DLD1 (cell line): Measurements from ENCODE around the gene NCKAP5.
"Not testable (repeated sequence)": the region's sequence is repeated elsewhere in the genome, so short reads cannot be mapped to it uniquely, and the experiment has no call there.

Source experiments
- in situ Hi-C: cut with HindIII; loops from 2 replicates; pipeline ENCODE4 v1.10.0; 2017; ENCODE audit warnings: low sequenced_read_pairs

NCKAP5 gene

DNA sequence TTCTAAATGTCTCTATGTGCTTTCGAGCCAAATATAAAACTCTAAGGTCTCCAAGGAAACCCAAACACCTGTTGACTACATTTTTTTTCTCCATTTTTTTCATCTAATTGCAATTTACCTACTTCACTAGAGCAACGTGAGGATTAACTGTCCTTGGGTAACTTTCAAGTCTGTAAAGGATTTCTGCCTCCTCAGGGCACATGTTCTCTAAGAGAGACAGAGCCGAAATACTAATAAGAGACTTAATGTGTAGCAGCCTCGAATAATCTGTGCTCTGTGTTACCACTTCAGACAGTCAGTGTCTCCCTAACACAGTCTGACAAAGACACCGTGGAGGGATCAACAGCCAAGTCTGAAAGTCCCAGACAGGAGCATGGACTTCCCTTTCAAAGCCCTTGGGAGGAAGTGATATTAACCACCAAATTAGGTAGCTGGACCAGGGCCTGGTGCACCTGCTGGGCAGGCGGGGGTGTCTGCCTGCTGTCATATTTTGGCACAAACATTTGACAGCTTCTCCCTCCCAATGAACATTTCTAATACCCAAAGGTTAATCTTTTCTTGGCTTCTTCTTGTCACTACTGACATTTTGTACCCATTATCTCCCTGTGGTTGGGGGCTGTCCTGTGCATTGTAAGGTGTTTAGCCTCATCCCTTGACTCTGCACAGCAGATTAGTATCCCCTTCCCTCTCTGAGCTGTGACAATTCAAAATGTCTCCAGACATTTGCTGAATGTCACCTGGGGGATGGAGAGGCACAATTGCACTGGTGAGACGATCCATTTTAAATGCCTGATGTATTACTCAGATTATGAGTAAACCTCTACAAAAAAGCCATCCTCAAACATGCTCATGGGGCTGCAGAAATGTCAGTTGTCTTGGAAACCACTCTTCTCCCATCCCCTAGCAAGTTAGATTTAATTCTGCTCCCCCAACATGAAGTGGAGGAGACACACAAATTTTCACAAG, 852.6 kb downstream of the NCKAP5 start:
- in situ Hi-C loops: no loop called here

DNA sequence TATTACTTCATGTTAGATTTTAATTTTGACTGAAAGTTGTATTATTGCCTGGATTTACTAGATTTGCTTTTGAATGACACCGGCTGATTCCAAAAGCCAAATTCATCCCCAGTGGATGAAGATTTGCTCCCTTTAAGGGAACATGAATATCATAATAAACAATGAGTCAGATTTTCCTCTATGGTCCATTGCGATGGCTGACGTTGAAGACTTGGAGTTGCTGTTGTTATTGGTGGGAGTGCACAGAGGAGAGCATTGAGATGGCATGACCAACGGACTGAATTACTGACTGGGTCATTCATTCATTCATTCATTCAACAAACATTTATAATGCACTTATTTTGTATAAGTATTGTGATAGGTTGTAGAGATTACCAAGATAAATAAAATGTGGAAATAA, 864.9 kb downstream of the NCKAP5 start:
- in situ Hi-C loops: no loop called here

DNA sequence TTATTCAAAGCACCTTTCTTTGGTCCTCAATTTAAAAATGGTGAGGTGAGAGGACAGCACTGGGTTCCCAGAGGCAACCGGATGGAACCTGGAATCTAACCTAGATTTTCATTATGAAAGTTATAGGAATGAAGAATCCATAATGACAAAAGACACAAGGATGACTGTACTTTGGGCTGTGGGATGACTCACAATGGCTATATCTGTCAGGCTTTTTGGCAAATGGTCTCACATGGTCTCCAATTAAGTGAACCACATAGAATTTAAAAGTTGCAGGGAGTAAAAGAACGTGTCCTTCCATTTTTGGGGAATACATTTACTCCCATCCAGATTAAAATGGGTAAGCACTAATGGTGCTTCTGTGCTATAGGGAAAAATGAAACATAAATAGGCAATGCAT, 866.5 kb downstream of the NCKAP5 start:
- in situ Hi-C loops: no loop called here

DNA sequence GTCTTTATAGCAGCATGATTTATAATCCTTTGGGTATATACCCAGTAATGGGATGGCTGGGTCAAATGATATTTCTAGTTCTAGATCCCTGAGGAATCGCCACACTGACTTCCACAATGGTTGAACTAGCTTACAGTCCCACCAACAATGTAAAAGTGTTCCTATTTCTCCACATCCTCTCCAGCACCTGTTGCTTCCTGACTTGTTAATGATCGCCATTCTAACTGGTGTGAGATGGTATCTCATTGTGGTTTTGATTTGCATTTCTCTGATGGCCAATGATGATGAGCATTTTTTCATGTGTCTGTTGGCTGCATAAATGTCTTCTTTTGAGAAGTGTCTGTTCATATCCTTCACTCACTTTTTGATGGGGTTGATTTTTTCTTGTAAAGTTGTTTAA, 868.5 kb downstream of the NCKAP5 start:
- in situ Hi-C loops: not testable (repeated sequence)

DNA sequence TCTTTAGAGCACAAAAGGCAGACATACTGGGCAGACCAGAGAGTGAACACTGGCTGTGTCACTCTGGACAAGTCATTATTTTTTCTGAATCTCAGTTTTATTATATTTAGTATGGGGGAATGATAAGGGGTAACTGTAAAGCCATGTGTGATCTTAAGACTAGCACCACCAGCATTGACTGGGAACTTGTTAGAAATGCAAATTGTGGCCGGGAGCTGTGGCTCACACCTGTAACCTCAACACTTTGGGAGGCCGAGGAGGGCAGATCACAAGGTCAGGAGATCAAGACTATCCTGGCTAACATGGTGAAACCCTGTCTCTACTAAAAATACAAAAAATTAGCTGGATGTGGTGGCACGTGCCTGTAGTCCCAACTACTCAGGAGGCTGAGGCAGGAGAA, 869.9 kb downstream of the NCKAP5 start:
- in situ Hi-C loops: not testable (repeated sequence)

DNA sequence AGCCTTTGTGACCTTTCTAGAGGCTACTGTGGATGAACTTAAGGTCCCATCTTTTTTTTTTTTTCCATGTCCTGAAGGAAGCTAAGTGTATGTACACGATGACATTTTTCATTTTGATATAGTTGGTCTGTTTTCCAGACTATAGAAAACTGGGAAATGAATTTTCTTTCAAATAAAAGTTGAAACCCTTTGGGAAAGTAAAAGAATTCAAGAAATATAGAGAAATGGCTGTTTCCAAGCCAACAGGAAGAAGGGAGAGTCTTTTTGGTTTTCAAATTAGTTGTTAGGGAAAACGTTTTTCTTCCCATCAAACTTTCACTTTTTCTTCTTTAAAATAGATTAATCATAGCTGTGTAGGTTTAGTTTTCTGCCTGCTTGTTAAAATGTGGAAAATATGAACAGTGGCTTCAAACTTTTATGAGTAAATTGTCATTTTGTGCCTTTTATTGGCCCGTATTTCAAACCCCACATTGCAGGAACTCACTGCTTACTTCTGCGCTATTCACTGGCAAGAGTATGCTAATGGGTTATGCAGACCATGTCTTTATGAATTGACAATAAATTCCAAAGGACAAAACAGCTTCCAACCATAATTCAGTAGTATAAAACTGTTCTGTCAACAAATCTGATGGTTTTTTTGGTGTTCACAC, 870.6 kb downstream of the NCKAP5 start:
- in situ Hi-C loops: no loop called here

DNA sequence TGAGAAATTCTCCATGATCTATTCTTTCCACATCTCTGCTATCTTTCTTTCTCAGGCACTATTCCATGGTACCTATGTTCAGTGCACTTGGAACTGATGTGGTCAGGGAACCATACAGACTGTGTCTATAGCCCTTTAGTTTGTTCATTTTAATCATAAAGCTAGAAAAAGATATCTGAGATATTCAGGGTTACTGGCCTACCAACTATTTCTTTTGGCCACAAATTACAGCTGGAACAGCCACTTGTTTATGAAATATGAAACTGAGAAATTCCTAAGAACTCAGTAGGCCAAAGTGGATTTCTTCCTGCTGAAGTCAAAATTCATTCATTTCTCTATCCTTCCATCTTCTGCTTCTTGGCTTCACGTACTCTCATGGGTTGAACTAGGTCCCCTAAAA, 875.4 kb downstream of the NCKAP5 start:
- in situ Hi-C loops: no loop called here

DNA sequence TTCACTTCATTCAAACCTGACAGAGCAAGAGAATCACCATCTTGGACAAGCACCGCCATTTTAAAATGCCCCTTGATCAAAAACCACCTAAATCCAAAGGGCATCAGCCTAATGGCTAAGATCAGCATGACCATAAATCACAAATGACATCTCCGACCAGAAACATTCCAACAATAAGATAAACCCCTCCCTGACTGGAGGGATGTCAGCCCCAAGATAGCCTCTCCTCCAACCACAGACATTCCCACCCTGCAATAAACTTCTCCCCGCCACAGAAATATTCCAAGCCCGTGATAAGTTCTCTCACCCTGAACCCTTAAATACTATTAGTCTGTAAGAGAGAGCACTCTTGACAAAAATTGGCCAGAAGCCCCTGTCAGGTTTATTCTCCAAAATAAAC, 876.7 kb downstream of the NCKAP5 start:
- in situ Hi-C loops: no loop called here

DNA sequence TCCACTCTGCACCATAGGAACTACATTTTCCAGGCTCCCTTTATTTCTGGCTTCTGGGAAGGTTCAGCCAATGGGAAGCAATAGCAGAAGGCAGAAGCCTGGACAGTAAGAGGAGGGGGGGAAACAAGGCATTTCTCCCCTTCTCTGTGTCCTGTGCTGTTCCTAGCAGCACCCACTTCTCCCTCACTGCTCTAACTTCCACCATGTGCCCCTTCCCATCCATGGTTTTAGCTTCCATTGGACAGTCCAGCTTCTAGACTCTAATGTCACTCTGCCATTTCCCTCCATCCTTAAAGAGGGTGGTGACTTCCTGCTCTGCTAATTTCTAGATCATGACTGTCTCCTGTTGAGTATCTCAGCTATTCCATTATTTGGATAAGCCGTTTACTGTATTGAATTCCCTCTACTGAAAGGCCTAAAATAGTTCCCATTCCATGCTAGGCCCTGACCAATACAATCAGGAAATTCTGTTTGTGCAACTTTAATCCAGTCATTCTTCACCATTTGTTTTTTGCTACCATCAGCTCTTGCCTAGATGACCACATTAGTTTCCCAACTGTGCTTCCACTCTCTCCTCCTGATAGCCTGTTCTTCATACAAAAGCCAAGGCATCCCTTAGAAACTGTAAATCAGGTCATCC, 877.5 kb downstream of the NCKAP5 start:
- in situ Hi-C loops: no loop called here

DNA sequence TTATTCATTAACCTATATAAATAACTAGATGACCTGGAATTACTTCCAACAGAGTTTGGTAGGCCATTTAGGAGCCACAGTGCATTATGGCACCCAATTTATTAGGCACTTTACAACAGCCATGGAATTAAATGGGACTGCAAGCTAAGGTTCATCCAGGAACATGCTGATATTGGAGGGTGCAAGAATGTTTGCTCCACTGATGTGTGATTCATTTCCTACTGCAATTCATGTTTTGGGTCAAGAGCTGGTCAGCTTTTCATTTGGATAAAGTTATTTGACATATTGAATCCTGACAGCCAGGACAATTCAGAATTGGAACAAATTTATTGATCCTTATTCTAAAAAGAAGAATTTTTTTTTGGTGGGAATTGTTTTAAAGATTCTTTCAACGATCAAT, 886.5 kb downstream of the NCKAP5 start:
- in situ Hi-C loops: no loop called here

DNA sequence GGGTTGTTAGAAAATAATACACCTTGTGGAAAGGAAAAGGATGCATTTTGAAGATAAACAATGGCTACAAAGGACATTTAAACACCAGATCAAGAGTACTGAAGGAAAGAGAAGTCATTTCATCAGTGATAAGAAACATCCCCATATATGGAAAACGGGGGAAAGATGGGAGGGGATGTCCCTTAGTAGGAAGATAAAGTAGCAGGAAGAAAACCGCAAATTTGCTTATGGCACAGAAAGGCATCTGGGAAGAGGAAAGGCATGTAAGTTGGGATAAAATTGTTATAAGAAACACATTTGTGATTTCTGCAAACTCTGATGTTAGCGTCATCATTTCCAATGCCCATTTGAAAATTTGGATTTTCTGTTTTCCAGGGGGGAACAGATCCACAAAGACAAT, 887.7 kb downstream of the NCKAP5 start:
- in situ Hi-C loops: no loop called here

DNA sequence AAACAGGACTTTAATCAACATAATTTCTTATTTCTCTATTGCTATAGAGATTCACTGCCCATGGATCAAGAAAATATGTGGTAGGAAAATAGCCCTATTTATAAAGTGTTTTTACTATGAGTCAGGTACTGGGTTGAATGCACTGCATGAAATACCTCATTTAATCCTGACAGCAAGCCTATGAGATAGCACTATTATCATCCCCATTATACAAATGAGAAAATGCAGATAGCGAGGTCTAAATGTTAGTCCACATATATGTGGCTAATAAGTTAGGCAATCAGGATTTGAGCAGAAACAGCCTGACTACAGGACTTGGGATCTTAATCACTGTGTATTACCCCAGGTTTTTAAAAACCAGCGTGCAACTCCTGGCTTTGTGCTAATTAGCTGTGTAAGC, 889.8 kb downstream of the NCKAP5 start:
- in situ Hi-C loops: no loop called here

DNA sequence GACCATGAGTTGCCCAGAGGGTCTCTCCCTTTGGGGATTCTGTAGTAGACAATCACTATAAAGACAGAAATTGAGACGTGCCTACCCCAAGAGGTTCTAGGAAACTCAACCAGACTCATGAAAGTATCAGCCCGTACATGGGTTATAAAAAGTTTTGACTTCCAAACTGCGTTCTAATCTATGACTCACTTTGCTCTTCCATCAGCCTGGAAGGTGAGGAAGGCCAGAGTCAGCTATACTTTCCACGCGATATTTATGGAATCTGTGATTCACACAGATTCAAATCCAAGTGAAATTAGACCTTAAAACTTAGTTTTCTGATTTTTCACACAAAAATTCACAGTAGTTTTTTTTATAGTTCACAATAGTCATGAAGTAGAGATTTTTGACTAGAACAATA, 890.6 kb downstream of the NCKAP5 start:
- in situ Hi-C loops: no loop called here

DNA sequence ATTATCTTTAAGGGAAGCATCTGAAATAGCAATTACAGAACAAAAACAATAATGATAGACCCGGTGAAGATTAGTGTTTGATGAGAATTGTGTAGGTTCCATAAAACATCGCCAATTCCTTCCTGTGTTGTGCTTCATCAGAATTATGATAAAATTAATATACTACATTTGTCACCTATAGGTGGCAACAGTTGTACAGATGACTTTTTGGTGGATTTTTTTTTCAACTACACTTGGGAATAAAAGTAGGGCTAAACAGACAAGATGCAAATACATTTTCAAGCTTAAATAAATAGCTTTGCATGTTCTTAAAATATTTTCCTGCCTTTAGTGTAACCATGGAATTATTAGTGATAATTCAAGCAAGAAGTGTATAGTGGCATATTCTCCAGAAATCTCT, 891.3 kb downstream of the NCKAP5 start:
- in situ Hi-C loops: no loop called here

DNA sequence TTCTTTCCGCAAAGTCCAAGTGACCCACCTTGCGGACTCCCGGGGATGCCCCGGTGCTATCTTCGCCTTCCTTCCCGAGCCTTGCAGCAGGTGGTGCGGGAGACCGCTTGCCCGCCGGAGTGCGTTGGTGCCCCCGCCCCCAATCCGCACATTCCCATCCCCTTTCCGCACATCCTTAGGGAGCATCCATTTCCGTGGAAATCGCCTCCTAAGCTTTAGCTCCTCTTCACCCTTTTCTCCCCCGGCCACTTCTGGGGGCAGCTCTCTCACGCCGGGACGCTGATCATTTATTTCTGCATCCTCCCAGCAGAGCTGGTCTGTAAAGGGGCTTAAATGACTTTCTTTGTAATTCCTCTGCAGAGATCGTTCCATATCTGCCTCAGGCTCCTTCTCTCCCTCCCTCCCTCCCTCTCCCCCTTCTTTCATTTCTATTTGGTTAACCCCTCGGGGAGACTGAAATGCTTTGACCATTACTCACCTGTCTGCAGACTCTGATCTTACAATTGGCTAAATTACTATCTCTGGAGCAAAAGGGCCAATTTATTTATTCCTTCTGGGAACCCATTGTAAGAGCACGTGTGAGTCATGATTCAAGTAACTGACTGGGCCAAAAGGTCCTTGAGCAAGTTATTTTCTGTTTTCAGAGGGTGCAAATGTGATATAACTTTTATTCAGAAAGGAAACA, 897.0 kb downstream of the NCKAP5 start:
- in situ Hi-C loops: no loop called here

DNA sequence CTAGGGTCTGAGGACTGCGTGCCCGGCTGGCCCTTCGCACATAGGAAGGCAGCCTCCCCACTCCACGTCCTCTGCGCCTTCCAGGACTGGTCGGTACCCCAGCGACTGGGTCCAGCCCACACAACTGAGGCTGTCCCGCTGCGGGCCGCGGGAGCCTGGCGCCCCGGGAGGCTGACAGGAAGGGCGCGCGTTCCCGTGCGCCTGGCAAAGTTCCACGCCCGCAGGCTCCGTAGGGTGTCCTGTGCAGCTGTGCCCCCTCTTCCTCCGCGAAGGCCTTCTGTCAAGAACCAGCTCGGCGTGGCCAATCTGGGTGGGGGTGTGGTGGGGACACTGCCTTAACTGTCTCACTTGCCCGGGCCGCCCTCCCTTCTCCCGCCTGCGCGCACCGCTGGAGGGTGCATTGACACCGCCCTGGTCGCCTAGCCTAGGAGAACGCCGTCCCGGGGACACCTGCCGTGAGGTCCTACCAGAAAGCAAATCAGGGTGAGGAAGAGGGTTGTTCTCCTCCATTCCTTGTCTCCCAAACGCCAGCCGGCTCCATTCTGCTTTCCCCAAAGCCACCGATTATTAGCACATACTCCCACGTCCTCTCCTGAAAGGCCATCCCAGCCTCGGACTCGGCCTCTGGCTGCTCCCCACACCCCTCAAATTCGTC, 897.6 kb downstream of the NCKAP5 start:
- in situ Hi-C loops: no loop called here

DNA sequence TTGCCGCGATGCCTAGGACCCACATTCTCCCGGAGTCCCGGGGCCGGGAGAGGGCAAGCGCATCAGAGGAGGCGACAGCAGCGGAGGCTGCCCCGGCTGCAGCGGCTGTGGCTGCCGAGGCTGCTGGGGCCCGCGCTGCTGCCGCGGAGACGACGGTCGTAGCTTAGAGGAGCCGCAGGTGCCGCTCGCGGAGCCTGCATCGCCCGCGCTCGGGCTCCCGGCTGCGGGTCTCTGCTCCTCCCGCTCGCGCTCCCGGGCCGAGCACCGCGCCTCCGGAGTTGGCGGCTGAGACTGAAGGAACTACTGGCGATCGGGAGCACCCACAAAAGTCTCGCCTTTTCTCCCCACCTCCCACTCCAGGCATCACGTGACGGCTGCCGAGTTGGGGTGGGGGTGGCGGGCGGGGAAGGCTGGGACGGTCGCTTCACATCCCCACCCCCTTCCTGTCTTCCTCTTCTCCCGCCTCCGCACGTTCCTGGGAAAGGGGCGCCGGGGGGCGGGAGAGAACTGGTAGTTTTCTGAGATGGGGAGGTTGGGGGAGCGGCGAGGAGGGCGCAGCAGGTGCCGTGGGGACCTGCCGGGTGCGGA, 898.3 kb downstream of the NCKAP5 start, which contains the start of gene LYPD1:
Gene LYPD1, minus strand, starts transcription at position 298 of the 588 bp plus-strand sequence. Its CDS starts 273 bp downstream, at position 25.
- in situ Hi-C loops: no loop called here

DNA sequence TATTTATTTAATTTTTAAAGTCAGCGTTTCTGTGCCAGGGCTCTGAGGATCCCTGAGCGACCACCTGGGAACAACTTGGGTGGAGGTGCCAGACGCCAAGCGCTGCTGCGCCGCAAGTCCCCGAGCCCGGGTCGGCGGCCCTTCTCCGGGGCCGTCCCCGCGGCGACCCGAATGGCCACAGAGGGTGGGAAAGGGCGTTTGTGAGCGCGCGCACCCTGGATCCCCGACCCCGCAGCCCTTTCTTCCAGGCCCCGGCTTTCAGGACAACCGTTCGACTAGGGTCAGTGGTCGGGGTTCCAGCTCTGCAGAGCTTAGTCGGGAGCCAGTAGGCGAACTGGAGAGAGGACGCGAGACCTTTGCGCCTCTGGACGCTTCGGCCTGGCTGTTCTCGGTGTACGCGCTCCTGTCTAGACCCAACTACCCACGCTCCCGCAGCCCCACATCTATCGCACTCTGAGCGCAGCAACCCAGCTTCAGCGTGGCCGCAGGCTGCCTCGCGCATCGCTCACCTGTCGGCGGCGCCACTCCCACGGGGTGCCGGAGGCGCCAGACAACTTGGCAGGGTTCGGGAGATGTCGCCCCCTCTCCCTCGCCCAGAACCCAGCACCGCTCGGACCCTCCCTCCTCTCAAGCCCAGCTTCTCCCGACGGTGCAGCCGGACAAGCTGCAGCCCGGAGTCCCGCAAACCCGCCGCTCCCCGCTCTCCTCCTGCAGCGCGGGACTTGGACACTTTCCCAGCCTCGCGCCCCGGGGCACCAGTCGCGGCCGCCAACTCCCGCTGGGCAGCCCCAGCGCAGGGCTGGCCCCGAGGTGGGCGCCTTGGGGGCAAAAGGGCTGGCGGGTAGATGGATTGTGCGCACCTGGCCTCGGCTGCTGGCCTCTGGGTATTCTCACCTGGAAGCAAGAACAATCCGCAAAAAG, 899.0 kb downstream of the NCKAP5 start:
- in situ Hi-C loops: no loop called here

DNA sequence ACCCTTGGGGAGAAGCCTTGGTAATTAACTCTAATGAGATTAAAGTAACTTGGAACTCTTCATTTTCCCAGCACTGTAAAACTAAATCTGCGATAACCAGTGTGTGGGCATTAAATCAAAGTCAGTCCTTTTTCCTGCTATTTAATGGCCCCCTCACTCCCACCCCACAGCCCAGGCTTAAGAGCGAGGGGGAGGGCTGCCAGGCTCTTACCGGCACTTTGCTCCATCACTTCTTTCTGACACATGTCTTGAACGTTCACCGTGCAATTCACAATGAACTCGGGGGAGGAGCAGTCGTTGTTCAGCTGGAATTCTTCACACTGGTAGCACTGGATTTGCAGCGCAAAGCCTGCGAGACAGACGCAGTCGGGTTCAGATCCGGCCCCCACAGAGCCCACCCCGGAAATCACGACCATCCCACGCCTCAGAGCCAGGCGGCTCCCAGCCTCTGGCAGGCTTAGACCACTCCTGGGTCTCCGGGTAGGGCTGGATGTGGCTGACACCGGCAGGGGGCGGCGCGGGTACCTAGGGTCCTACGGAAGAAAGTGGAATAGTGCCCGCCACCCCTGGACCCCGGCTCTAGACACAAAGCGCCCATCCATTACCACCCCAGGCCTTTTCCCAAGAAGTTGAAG, 900.0 kb downstream of the NCKAP5 start:
- in situ Hi-C loops: no loop called here
